Adrenal gland (tissue), 5 donors: ENCODE results near the gene CXCL6.

Experiments used
- CTCF ChIP-seq, 6 experiments: fragments of 450-650 bp in 4 of 6; fragments of 200-600 bp in 2 of 6; sonication (generic) in 1 of 6; IDR thresholded peaks; 1 replicate in 5 of 6; 2 replicates in 1 of 6; pipeline versions ENCODE4 v1.5.1 to v1.8.0; 2016 to 2021; ENCODE audit warnings: antibody characterized with exemption in 6 of 6, mild to moderate bottlenecking in 2 of 6, moderate library complexity in 1 of 6
- POLR2A ChIP-seq, 2 donors: fragments of 450-650 bp; IDR thresholded peaks; one replicate each; pipeline ENCODE4 v1.6.1; 2017; ENCODE audit warnings: antibody characterized with exemption in 2 of 2, mild to moderate bottlenecking in 2 of 2, moderate library complexity in 1 of 2
- donor health status: DM: no; HTN: no; CAD: no.

DNA sequence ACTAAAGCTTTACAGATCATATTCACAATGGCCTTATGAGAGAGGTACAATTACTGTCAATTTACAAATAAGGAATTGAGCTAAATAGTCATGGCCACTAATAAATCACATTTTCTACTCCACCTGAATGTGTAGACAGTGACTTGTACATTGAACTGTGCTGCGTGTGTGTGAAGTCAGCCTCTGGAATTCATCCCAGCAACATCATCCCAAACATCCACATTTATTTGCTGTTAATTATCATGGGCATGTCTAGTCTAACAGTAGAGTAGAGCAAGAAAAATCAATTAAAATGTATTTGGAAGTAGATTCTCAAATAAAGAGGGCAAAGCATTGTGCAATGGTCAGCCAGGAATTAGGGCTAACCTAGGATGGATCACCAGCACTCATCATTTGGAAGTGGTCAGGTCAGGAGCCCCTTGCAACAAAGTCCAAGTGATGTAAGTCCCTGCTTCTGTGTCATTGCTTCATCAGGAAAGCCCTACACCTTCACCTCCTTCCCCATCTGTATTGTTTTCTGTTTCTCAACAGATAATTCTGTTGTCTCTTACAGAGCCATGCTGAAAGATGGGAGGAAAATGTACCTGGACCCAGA lies 11.8 kb downstream of the CXCL6 start:
- TF ChIP-seq CTCF (IDR thresholded peaks at IDR 0.05): no peak
- TF ChIP-seq POLR2A (IDR thresholded peaks at IDR 0.05): no peak
